ENCODE measurements around the gene RAPGEF5. TPM values are rescaled to one million over a fixed set of nuclear protein-coding genes. Genes with fewer than 3 reads are reported as not detected.

RAPGEF5 gene
- total and polyA plus RNA-seq, 4 donors: 16.1 to 308 (median 61.4) TPM

DNA sequence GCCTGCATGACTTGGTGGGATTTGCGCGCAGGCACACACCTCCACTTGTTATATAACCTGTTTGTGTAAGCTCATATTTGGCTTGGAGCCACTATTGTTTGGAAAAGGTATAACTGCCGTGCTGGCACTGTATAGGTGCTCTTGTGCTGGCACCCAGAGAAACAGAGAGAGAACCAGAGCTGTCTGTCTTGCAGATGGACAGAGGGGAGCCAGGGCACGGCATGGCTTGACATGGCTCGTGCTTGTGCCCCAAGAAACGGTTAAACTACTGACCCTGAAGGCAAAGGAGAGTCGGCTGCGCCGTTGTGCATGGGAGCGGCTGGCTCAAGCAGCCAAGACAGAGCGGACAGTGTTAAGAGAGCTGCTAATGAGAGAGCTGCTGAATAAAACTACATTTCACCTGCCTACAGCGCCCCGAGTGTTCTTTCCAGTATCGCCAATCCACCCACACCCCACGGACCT lies 23.2 kb downstream of the RAPGEF5 start:
- no peaks in the 10 kb centered on the region for H3K36me3 ChIP-seq (ENCODE audit: control insufficient read depth in 4 of 4, insufficient read depth in 4 of 4, low read length in 4 of 4)
- no peaks in the 10 kb centered on the region for H3K9me3 ChIP-seq (ENCODE audit: control insufficient read depth in 4 of 4, insufficient read depth in 3 of 4, low read length in 3 of 4)
- DNase-seq: no peak
- no peak overlapping the region for H3K9ac ChIP-seq (ENCODE audit: insufficient read depth in 1 of 2, low read length in 2 of 2)
- 81 to 84% methylated on average over 15 of the region's 15 CpGs for WGBS, 2 donors
- no peak overlapping the region for H3K4me3 ChIP-seq
- TF ChIP-seq, protein P1, sequence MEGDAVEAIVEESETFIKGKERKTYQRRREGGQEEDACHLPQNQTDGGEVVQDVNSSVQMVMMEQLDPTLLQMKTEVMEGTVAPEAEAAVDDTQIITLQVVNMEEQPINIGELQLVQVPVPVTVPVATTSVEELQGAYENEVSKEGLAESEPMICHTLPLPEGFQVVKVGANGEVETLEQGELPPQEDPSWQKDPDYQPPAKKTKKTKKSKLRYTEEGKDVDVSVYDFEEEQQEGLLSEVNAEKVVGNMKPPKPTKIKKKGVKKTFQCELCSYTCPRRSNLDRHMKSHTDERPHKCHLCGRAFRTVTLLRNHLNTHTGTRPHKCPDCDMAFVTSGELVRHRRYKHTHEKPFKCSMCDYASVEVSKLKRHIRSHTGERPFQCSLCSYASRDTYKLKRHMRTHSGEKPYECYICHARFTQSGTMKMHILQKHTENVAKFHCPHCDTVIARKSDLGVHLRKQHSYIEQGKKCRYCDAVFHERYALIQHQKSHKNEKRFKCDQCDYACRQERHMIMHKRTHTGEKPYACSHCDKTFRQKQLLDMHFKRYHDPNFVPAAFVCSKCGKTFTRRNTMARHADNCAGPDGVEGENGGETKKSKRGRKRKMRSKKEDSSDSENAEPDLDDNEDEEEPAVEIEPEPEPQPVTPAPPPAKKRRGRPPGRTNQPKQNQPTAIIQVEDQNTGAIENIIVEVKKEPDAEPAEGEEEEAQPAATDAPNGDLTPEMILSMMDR (IDR thresholded peaks at IDR 0.05; ENCODE audit: control extremely low read depth, extremely low read depth): no peak
- H3K27me3 ChIP-seq (ENCODE audit: control insufficient read depth in 3 of 3, insufficient read depth in 3 of 3, low read length in 2 of 3): no peaks in the 10 kb centered on the region
- peaks cover 0 to 7% (median 0%) of the 10 kb centered on the region in 5 donors for H3K4me1 ChIP-seq (ENCODE audit: control insufficient read depth in 5 of 5, insufficient read depth in 5 of 5, low read length in 5 of 5)
- no peak overlapping the region for H3K27ac ChIP-seq (ENCODE audit: low read depth in 1 of 2, low read length in 1 of 2)
- ATAC-seq (ENCODE audit: insufficient read depth, low FRiP score): no peak

- ATAC-seq (ENCODE audit: insufficient read depth, low FRiP score): peak; percentile 70
- Histone ChIP-seq H3K27me3 (ENCODE audit: control insufficient read depth in 3 of 3, insufficient read depth in 3 of 3, low read length in 2 of 3) (no peaks in the 10 kb centered on the region), H3K36me3 (ENCODE audit: control insufficient read depth in 4 of 4, insufficient read depth in 4 of 4, low read length in 4 of 4) (no peaks in the 10 kb centered on the region), H3K9me3 (ENCODE audit: control insufficient read depth in 4 of 4, insufficient read depth in 3 of 4, low read length in 3 of 4) (no peaks in the 10 kb centered on the region), H3K4me1 (ENCODE audit: control insufficient read depth in 5 of 5, insufficient read depth in 5 of 5, low read length in 5 of 5) (peaks cover 0 to 5% (median 0%) of the 10 kb centered on the region in 5 donors), H3K27ac (ENCODE audit: low read depth in 1 of 2, low read length in 1 of 2) (peak overlapping the region in 1 of 2 donors; percentile 33), H3K9ac (ENCODE audit: insufficient read depth in 1 of 2, low read length in 2 of 2) (no peak overlapping the region), H3K4me3 (no peak overlapping the region)
- WGBS, 2 donors: 46 to 57% methylated on average over 3 of the region's 3 CpGs
- no peak for DNase-seq
- TF ChIP-seq, protein P1 (IDR thresholded peaks at IDR 0.05; ENCODE audit: control extremely low read depth, extremely low read depth): no peak
These were observed 24.5 kb downstream of the RAPGEF5 start for GRCh38 chr7:22332461-22332870.

GRCh38 chr7:22331704-22332103 lies 25.2 kb downstream of the RAPGEF5 start:
- H3K9me3 ChIP-seq (ENCODE audit: control insufficient read depth in 4 of 4, insufficient read depth in 3 of 4, low read length in 3 of 4): no peaks in the 10 kb centered on the region
- H3K4me3 ChIP-seq: no peak overlapping the region
- ATAC-seq (ENCODE audit: insufficient read depth, low FRiP score): no peak
- H3K9ac ChIP-seq (ENCODE audit: insufficient read depth in 1 of 2, low read length in 2 of 2): no peak overlapping the region
- TF ChIP-seq, protein P1 (IDR thresholded peaks at IDR 0.05; ENCODE audit: control extremely low read depth, extremely low read depth): no peak
- H3K27ac ChIP-seq (ENCODE audit: low read depth in 1 of 2, low read length in 1 of 2): no peak overlapping the region
- no peak for DNase-seq
- peaks cover 0 to 5% (median 0%) of the 10 kb centered on the region in 5 donors for H3K4me1 ChIP-seq (ENCODE audit: control insufficient read depth in 5 of 5, insufficient read depth in 5 of 5, low read length in 5 of 5)
- no peaks in the 10 kb centered on the region for H3K27me3 ChIP-seq (ENCODE audit: control insufficient read depth in 3 of 3, insufficient read depth in 3 of 3, low read length in 2 of 3)
- WGBS, 2 donors: 97 to 100% methylated on average over 1 of the region's 1 CpG
- no peaks in the 10 kb centered on the region for H3K36me3 ChIP-seq (ENCODE audit: control insufficient read depth in 4 of 4, insufficient read depth in 4 of 4, low read length in 4 of 4)

DNA sequence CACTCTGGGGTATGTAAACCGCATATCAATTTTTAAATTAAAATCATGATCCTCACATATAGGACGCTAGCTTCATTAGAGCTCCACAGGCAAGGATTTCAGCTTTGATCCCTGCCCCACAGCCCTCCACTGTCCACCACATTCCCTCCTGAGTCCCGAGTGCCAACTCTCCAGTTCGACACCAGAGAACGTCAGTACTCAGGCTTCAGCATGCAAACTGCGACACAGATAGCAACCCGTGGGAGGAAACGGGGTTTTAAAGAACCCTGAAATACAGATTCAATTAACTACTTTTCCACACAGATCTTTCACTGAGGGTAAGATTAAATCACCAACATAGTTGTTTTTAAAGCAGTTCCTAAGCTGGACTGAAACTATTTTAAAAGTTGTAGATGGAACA lies 26.1 kb downstream of the RAPGEF5 start:
- Histone ChIP-seq H3K9ac (ENCODE audit: insufficient read depth in 1 of 2, low read length in 2 of 2) (no peak overlapping the region), H3K36me3 (ENCODE audit: control insufficient read depth in 4 of 4, insufficient read depth in 4 of 4, low read length in 4 of 4) (no peaks in the 10 kb centered on the region), H3K9me3 (ENCODE audit: control insufficient read depth in 4 of 4, insufficient read depth in 3 of 4, low read length in 3 of 4) (no peaks in the 10 kb centered on the region), H3K4me3 (no peak overlapping the region), H3K27me3 (ENCODE audit: control insufficient read depth in 3 of 3, insufficient read depth in 3 of 3, low read length in 2 of 3) (no peaks in the 10 kb centered on the region), H3K4me1 (ENCODE audit: control insufficient read depth in 5 of 5, insufficient read depth in 5 of 5, low read length in 5 of 5) (peaks cover 0 to 5% (median 0%) of the 10 kb centered on the region in 5 donors), H3K27ac (ENCODE audit: low read depth in 1 of 2, low read length in 1 of 2) (no peak overlapping the region)
- TF ChIP-seq, protein P1 (IDR thresholded peaks at IDR 0.05; ENCODE audit: control extremely low read depth, extremely low read depth): no peak
- no peak for DNase-seq
- 95% methylated on average over 8 of the region's 8 CpGs for WGBS, 2 donors
- no peak for ATAC-seq (ENCODE audit: insufficient read depth, low FRiP score)

Measured in lung (tissue), 12 donors.